Measurements from ENCODE around the gene ZNF326. TPM values are rescaled to one million over a fixed set of nuclear protein-coding genes. Genes with fewer than 3 reads are reported as not detected.

Gene ZNF326
- total and polyA plus RNA-seq, 10 of the 15 experiments (the other 5 are each of a cell fraction or from before 2014, with no cell fraction given) = 7.1 to 29.4 (median 21.9) TPM

- in situ Hi-C loops (cut with MboI) = loop anchor here (5.0 to 25.0 kb wide), 3 partner anchors 187 to 477 kb away; partner anchors contain the start of genes LRRC8B and LRRC8C
- no peaks in the 10 kb centered on the region for H3K79me2 ChIP-seq (ENCODE audit: control insufficient read depth, insufficient read depth, low read length)
- intact Hi-C loops (cut with micrococcal nuclease; ENCODE audit: unreplicated experiment) = loop anchor here (5.0 to 10.0 kb wide), 2 partner anchors 355 to 507 kb away; partner anchors contain the start of gene LRRC8C
- H3K9me3 ChIP-seq (replicated peaks; ENCODE audit: control insufficient read depth, insufficient read depth, low read length) = no peaks in the 10 kb centered on the region
- ChIA-PET CTCF (interaction anchor here (1.3 to 5.0 kb wide), 6 partner anchors 147 to 209 kb away, joined by 3 to 32 read pairs (median 12); no protein-coding TSS in a partner anchor), RAD21 (ENCODE audit: unreplicated experiment) (interaction anchor here (1.3 to 2.4 kb wide), 3 partner anchors 15 to 208 kb away, joined by 4 to 22 read pairs (median 5); no protein-coding TSS in a partner anchor), SMC1A (ENCODE audit: uncharacterized antibody, unreplicated experiment) (interaction anchor here (0.6 to 6.8 kb wide), 5 partner anchors 182 to 988 kb away, joined by 3 to 41 read pairs (median 4); no protein-coding TSS in a partner anchor), POLR2A (no interaction called here)
- no peaks in the 10 kb centered on the region for H3K4me1 ChIP-seq (ENCODE audit: control insufficient read depth, insufficient read depth, low read length)
- WGBS (ENCODE audit: insufficient coverage, insufficient replicate concordance, low lambda C conversion rate, missing lambda C conversion rate) = 51% methylated on average over 3 of the region's 3 CpGs
- DNase-seq (ENCODE audit: low read depth, low spot score) = no peak
- H2AFZ ChIP-seq (ENCODE audit: control insufficient read depth, low read depth, low read length) = no peak overlapping the region
- no peak for ATAC-seq
- no peak for FAIRE-seq
- H3K4me3 ChIP-seq = no peak overlapping the region
- H3K27me3 ChIP-seq (replicated peaks in 1 of 2; ENCODE audit: control insufficient read depth in 2 of 2, insufficient read depth in 2 of 2, low read length in 1 of 2) = no peaks in the 10 kb centered on the region
- BruUV-seq (replicated peaks) = no TSS peak
- TF ChIP-seq SIN3A (IDR thresholded peaks at IDR 0.05; ENCODE audit: low read depth, low read length) = no peak
- no peak for TF ChIP-seq MXI1 (IDR thresholded peaks at IDR 0.05; ENCODE audit: low read depth, low read length)
- no peaks in the 10 kb centered on the region for H3K36me3 ChIP-seq (ENCODE audit: control insufficient read depth in 2 of 2, insufficient read depth in 2 of 2, low read length in 1 of 2)
- no peak overlapping the region for H3K9ac ChIP-seq (ENCODE audit: control insufficient read depth, insufficient read depth, low read length)
- no peak overlapping the region for H3K27ac ChIP-seq (ENCODE audit: control insufficient read depth, insufficient read depth)
- no peak overlapping the region for H3K4me2 ChIP-seq (ENCODE audit: control insufficient read depth, insufficient read depth)
- no peaks in the 10 kb centered on the region for H4K20me1 ChIP-seq (ENCODE audit: control insufficient read depth, insufficient read depth)
Observed at GRCh38 chr1:89989799-89990198, 5.1 kb upstream of the ZNF326 start.

- no peak overlapping the region for H3K9ac ChIP-seq (ENCODE audit: control insufficient read depth, insufficient read depth, low read length)
- no peak for FAIRE-seq
- no peaks in the 10 kb centered on the region for H3K36me3 ChIP-seq (ENCODE audit: control insufficient read depth in 2 of 2, insufficient read depth in 2 of 2, low read length in 1 of 2)
- SMC1A ChIA-PET (ENCODE audit: uncharacterized antibody, unreplicated experiment) = interaction anchor here (0.6 to 4.3 kb wide), 4 partner anchors 187 to 361 kb away, joined by 3 to 30 read pairs (median 3); no protein-coding TSS in a partner anchor
- H4K20me1 ChIP-seq (ENCODE audit: control insufficient read depth, insufficient read depth) = no peaks in the 10 kb centered on the region
- no peak overlapping the region for H3K4me2 ChIP-seq (ENCODE audit: control insufficient read depth, insufficient read depth)
- in situ Hi-C loops (cut with MboI) = loop anchor here (25.0 kb wide), 2 partner anchors 354 to 479 kb away; partner anchors contain the start of genes LRRC8B and LRRC8C
- CTCF ChIA-PET = interaction anchor here (0.6 to 5.0 kb wide), 4 partner anchors 134 to 210 kb away, joined by 3 to 32 read pairs (median 10); no protein-coding TSS in a partner anchor
- H3K27ac ChIP-seq (ENCODE audit: control insufficient read depth, insufficient read depth) = no peak overlapping the region
- H2AFZ ChIP-seq (ENCODE audit: control insufficient read depth, low read depth, low read length) = no peak overlapping the region; the same call in 1 of the 2 replicates
- 28% methylated on average over 8 of the region's 8 CpGs for WGBS (ENCODE audit: insufficient coverage, insufficient replicate concordance, low lambda C conversion rate, missing lambda C conversion rate)
- H3K4me1 ChIP-seq (ENCODE audit: control insufficient read depth, insufficient read depth, low read length) = no peaks in the 10 kb centered on the region
- no peak for ATAC-seq
- no TSS peak for BruUV-seq (replicated peaks)
- no peak for DNase-seq (ENCODE audit: low read depth, low spot score)
- intact Hi-C loops (cut with micrococcal nuclease; ENCODE audit: unreplicated experiment) = loop anchor here (10.0 kb wide), 1 partner anchor 356 kb away; the partner anchor contains the start of gene LRRC8C
- H3K79me2 ChIP-seq (ENCODE audit: control insufficient read depth, insufficient read depth, low read length) = peaks cover 14% of the 10 kb centered on the region
- POLR2A ChIA-PET = interaction anchor here (0.6 kb wide), 1 partner anchor 612 kb away, joined by 6 read pairs; no protein-coding TSS in a partner anchor
- RAD21 ChIA-PET (ENCODE audit: unreplicated experiment) = no interaction called here
- H3K4me3 ChIP-seq = no peak overlapping the region
- H3K9me3 ChIP-seq (replicated peaks; ENCODE audit: control insufficient read depth, insufficient read depth, low read length) = no peaks in the 10 kb centered on the region
- no peaks in the 10 kb centered on the region for H3K27me3 ChIP-seq (replicated peaks in 1 of 2; ENCODE audit: control insufficient read depth in 2 of 2, insufficient read depth in 2 of 2, low read length in 1 of 2)
- no peak for TF ChIP-seq ZBTB33 (IDR thresholded peaks at IDR 0.05)
- TF ChIP-seq SUZ12 (IDR thresholded peaks at IDR 0.05; ENCODE audit: unreplicated experiment) = no peak
- no peak for TF ChIP-seq RUNX3 (IDR thresholded peaks at IDR 0.05; ENCODE audit: low read length)
- no peak for TF ChIP-seq KLF5 (IDR thresholded peaks at IDR 0.05; ENCODE audit: partially characterized antibody)
- no peak for TF ChIP-seq BCL11A (IDR thresholded peaks at IDR 0.05; ENCODE audit: low read depth, low read length)
- no peak for TF ChIP-seq NR2F1 (conservative IDR thresholded peaks at IDR 0.05)
- no peak for TF ChIP-seq EP300 (IDR thresholded peaks at IDR 0.05; ENCODE audit: borderline replicate concordance in 1 of 2, control insufficient read depth in 1 of 2, low read depth in 2 of 2, low read length in 2 of 2)
- TF ChIP-seq NKRF (conservative IDR thresholded peaks at IDR 0.05) = no peak
Observed at GRCh38 chr1:89990976-89991831, 3.7 kb upstream of the ZNF326 start.
